Smooth muscle cell (in vitro differentiated cells): ENCODE measurements around the gene SGCD. TPM values are rescaled to one million over a fixed set of nuclear protein-coding genes. Genes with fewer than 3 reads are reported as not detected.

Experiments
- DNase-seq: peaks from one replicate; lab custom pipeline; 2025; ENCODE audit not compliant: unreplicated experiment; lab: John Stamatoyannopoulos, UW
- H2AFZ ChIP-seq: fragments of 200-600 bp; sonication (generic); 2 replicates; pipeline ENCODE4 v1.6.0; 2016; ENCODE audit warnings: antibody characterized with exemption, low read depth, mild to moderate bottlenecking
- H3F3A ChIP-seq: fragments of 200-600 bp; sonication (generic); 2 replicates; pipeline ENCODE4 v1.6.0; 2017; ENCODE audit warnings: antibody characterized with exemption, low read depth
- H3K27ac ChIP-seq: fragments of 200-600 bp; sonication (generic); 2 replicates; pipeline ENCODE4 v1.5.1; 2016; ENCODE audit warnings: low read depth, mild to moderate bottlenecking
- H3K27me3 ChIP-seq: fragments of 200-600 bp; sonication (generic); 2 replicates; pipeline ENCODE4 v1.6.1; 2016; ENCODE audit warnings: low read depth, mild to moderate bottlenecking
- H3K36me3 ChIP-seq: fragments of 200-600 bp; sonication (generic); 2 replicates; pipeline ENCODE4 v1.5.1; 2016; ENCODE audit warnings: low read depth
- H3K4me1 ChIP-seq: fragments of 200-600 bp; sonication (generic); 2 replicates; pipeline ENCODE4 v1.5.1; 2016; ENCODE audit warnings: low read depth
- H3K4me2 ChIP-seq: fragments of 200-600 bp; sonication (generic); 2 replicates; pipeline ENCODE4 v1.6.0; 2016; ENCODE audit warnings: mild to moderate bottlenecking
- H3K4me3 ChIP-seq: fragments of 200-600 bp; sonication (generic); 2 replicates; pipeline ENCODE4 v1.5.1; 2016; ENCODE audit warnings: mild to moderate bottlenecking
- H3K79me2 ChIP-seq: fragments of 200-600 bp; sonication (generic); 2 replicates; pipeline ENCODE4 v1.6.0; 2016; ENCODE audit warnings: low read depth, mild to moderate bottlenecking
- H3K9ac ChIP-seq: fragments of 200-600 bp; sonication (generic); 2 replicates; pipeline ENCODE4 v1.6.0; 2016; ENCODE audit warnings: low read depth
- H3K9me3 ChIP-seq: fragments of 200-600 bp; sonication (generic); replicated peaks from 2 replicates; pipeline ENCODE4 v1.5.1; 2016; ENCODE audit warnings: low read depth
- H4K20me1 ChIP-seq: fragments of 200-600 bp; sonication (generic); 2 replicates; pipeline ENCODE4 v1.6.0; 2016; ENCODE audit warnings: low read depth
- WGBS: methylation state at CpG from one replicate; pipeline ENCODE4 v1.1.7; 2016; ENCODE audit warnings: low lambda C conversion rate; 5-methylcytosine and 5-hydroxymethylcytosine counted together
- polyA plus RNA-seq: library from polyadenylated mRNA; unstranded; fragments of >200 nt; fragmentation: Nextera tagmentation; extraction: Ambion mirVana; gene quantifications from 2 replicates; pipeline ENCODE4 v1.2.1, GENCODE V29; 2016
- total RNA-seq: library from RNA; depleted of rRNA; stranded (reverse); fragments of >200 nt; gene quantifications from 2 replicates; pipeline ENCODE4 v1.2.3, GENCODE V29; 2014
- TF ChIP-seq, protein P1 (sequence below): fragments of 200-600 bp; sonication (generic); IDR thresholded peaks from 2 replicates; pipeline ENCODE4 v1.5.1; 2017; ENCODE audit warnings: borderline replicate concordance, mild to moderate bottlenecking, antibody characterized with exemption; ENCODE audit not compliant: insufficient read depth, poor library complexity, severe bottlenecking

SGCD gene
- total and polyA plus RNA-seq, 2 experiments from 2014 or later = 1.6 to 3.5 TPM

DNA sequence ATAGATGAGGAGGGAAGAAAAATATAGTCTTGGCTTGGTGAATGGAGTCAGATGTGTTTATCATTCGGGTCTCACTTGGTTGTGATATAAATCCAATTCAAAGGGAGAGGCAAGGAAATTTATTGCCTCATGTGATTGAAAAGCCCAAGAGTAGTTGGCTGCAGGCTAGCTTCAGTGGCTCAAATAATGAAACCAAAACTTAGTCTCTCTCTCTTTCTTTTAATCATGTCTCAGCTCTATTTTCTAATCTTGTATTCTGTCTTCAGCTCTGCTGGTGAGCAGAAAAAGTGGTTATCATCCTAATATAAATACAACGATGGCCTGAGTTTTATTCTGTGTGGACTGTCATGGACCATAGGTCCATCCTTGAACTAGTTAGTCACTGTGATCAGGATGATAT is 288.9 kb downstream of the SGCD start:
- TF ChIP-seq, protein P1, sequence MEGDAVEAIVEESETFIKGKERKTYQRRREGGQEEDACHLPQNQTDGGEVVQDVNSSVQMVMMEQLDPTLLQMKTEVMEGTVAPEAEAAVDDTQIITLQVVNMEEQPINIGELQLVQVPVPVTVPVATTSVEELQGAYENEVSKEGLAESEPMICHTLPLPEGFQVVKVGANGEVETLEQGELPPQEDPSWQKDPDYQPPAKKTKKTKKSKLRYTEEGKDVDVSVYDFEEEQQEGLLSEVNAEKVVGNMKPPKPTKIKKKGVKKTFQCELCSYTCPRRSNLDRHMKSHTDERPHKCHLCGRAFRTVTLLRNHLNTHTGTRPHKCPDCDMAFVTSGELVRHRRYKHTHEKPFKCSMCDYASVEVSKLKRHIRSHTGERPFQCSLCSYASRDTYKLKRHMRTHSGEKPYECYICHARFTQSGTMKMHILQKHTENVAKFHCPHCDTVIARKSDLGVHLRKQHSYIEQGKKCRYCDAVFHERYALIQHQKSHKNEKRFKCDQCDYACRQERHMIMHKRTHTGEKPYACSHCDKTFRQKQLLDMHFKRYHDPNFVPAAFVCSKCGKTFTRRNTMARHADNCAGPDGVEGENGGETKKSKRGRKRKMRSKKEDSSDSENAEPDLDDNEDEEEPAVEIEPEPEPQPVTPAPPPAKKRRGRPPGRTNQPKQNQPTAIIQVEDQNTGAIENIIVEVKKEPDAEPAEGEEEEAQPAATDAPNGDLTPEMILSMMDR = no peak
- no peaks in the 10 kb centered on the region for H3K79me2 ChIP-seq
- no peak overlapping the region for H2AFZ ChIP-seq
- no peak overlapping the region for H3K27ac ChIP-seq
- WGBS = 92% methylated on average over 2 of the region's 2 CpGs
- no peaks in the 10 kb centered on the region for H3F3A ChIP-seq
- H3K9ac ChIP-seq = no peak overlapping the region
- H3K4me1 ChIP-seq = no peaks in the 10 kb centered on the region
- no peaks in the 10 kb centered on the region for H3K27me3 ChIP-seq
- no peak for DNase-seq
- no peaks in the 10 kb centered on the region for H3K36me3 ChIP-seq
- H3K4me3 ChIP-seq = no peak overlapping the region
- no peak overlapping the region for H3K4me2 ChIP-seq
- H4K20me1 ChIP-seq = no peaks in the 10 kb centered on the region
- no peaks in the 10 kb centered on the region for H3K9me3 ChIP-seq

DNA sequence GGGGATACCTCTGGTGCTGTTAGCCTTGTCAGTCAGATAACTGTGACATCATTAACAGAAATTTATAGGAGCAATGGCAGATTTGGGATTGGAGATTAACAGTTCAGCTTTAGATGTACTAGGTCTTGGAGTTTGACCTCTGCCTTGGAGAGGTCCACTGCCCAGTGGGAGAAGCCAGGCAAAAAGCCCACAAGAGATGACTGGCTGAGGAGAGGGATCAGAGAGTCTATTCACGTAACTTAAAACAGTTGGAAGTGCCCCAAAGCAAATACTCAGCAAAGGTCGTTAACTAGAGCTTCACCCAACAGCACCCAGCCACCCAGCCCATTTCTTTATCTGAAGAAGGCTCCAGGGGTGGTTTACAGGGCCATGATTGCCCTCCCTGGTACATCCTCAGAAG is 290.5 kb downstream of the SGCD start:
- Histone ChIP-seq H4K20me1 (no peaks in the 10 kb centered on the region), H3F3A (no peaks in the 10 kb centered on the region), H3K4me3 (no peak overlapping the region), H3K79me2 (no peaks in the 10 kb centered on the region), H3K9me3 (no peaks in the 10 kb centered on the region), H3K27ac (no peak overlapping the region), H2AFZ (no peak overlapping the region), H3K9ac (no peak overlapping the region), H3K4me2 (no peak overlapping the region), H3K4me1 (no peaks in the 10 kb centered on the region), H3K27me3 (no peaks in the 10 kb centered on the region), H3K36me3 (no peaks in the 10 kb centered on the region)
- no peak for DNase-seq
- WGBS = 87% methylated on average over 2 of the region's 2 CpGs
- TF ChIP-seq, protein P1 = no peak

DNA sequence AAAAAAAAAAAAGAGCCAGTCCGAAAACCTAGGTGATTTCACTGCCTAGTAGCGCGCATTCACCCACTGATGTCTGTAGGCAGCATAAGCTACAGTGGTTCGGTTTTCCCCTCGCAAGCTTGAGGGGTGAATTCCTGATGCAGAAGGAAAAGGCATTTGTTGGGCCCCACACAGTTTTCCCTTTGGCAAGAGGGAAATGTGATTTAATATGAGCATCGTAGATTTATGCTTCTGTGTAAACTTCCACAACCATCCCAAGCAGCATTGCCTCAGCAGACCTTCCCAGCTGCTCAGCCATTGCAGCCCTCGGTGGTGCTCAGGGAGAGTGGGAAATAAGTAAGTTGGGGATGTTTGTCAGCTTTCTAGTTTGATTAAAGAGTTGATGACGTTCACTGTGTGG is 291.6 kb downstream of the SGCD start:
- H3K9me3 ChIP-seq = no peaks in the 10 kb centered on the region
- 97% methylated on average over 8 of the region's 8 CpGs for WGBS
- H4K20me1 ChIP-seq = no peaks in the 10 kb centered on the region
- H3F3A ChIP-seq = no peaks in the 10 kb centered on the region
- no peak for DNase-seq
- no peak overlapping the region for H3K9ac ChIP-seq
- no peak overlapping the region for H3K27ac ChIP-seq
- H2AFZ ChIP-seq = no peak overlapping the region
- TF ChIP-seq, protein P1 = no peak
- H3K27me3 ChIP-seq = no peaks in the 10 kb centered on the region
- H3K36me3 ChIP-seq = no peaks in the 10 kb centered on the region
- no peaks in the 10 kb centered on the region for H3K4me1 ChIP-seq
- H3K4me2 ChIP-seq = no peak overlapping the region
- no peaks in the 10 kb centered on the region for H3K79me2 ChIP-seq
- no peak overlapping the region for H3K4me3 ChIP-seq

DNA sequence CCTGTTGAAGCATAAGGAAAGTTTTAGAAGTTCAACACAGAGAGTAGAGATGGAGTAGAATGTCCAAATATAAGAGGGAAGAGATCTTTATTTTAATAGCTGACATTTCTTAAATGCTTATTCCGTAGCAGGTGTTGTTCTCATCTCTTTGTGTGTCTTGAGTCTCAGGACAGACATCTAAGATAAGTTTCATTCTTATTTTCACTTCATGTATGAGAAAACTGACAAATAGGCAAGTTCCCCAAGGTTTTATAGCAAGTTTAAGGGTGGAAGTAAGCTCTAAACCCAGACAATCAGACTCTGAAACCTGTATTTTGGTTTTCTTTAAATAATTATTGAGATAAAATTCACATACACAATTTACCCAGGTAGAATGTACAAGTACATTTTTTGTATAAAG is 294.8 kb downstream of the SGCD start:
- H3K27me3 ChIP-seq = no peaks in the 10 kb centered on the region
- no peaks in the 10 kb centered on the region for H3K36me3 ChIP-seq
- no peak for DNase-seq
- H3K27ac ChIP-seq = no peak overlapping the region
- H4K20me1 ChIP-seq = no peaks in the 10 kb centered on the region
- H3K79me2 ChIP-seq = no peaks in the 10 kb centered on the region
- H3K4me1 ChIP-seq = no peaks in the 10 kb centered on the region
- whole genome bisulfite sequencing = 82% methylated on average over 1 of the region's 1 CpG
- no peak overlapping the region for H3K4me2 ChIP-seq
- TF ChIP-seq, protein P1 = no peak
- no peak overlapping the region for H2AFZ ChIP-seq
- H3K9me3 ChIP-seq = no peaks in the 10 kb centered on the region
- H3K9ac ChIP-seq = no peak overlapping the region
- no peaks in the 10 kb centered on the region for H3F3A ChIP-seq
- no peak overlapping the region for H3K4me3 ChIP-seq
